Osteocyte (in vitro differentiated cells): ENCODE measurements around the gene PLA1A. TPM values are rescaled to one million over a fixed set of nuclear protein-coding genes. Genes with fewer than 3 reads are reported as not detected.

ENCODE experiments used
- DNase-seq: peaks from one replicate; pipeline ENCODE4 v3.0.0; 2021; ENCODE audit warnings: mixed read lengths; ENCODE audit not compliant: unreplicated experiment; ENCODE audit errors: extremely low spot score
- H3K27ac Mint-ChIP-seq: one replicate; pipeline ENCODE4 v1.8.0; 2021; ENCODE audit warnings: mild to moderate bottlenecking, mixed read lengths; ENCODE audit not compliant: unreplicated experiment
- H3K27me3 Mint-ChIP-seq: one replicate; pipeline ENCODE4 v1.8.0; 2021; ENCODE audit warnings: mixed read lengths; ENCODE audit not compliant: unreplicated experiment
- H3K36me3 Mint-ChIP-seq: one replicate; pipeline ENCODE4 v1.8.0; 2021; ENCODE audit warnings: mixed read lengths; ENCODE audit not compliant: unreplicated experiment
- H3K4me1 Mint-ChIP-seq: one replicate; pipeline ENCODE4 v1.8.0; 2021; ENCODE audit warnings: mixed read lengths; ENCODE audit not compliant: unreplicated experiment
- H3K4me3 Mint-ChIP-seq: one replicate; pipeline ENCODE4 v1.8.0; 2021; ENCODE audit warnings: mild to moderate bottlenecking, moderate library complexity, mixed read lengths; ENCODE audit not compliant: unreplicated experiment
- H3K9me3 Mint-ChIP-seq: one replicate; pipeline ENCODE4 v1.8.0; 2021; ENCODE audit warnings: mixed read lengths; ENCODE audit not compliant: unreplicated experiment
- CTCF ChIP-seq: fragments of 200-600 bp; sonication (generic); IDR thresholded peaks from 2 replicates; pipeline ENCODE4 v1.5.0; 2021; ENCODE audit warnings: antibody characterized with exemption, mild to moderate bottlenecking, moderate library complexity
- total RNA-seq: library from RNA; stranded (reverse); gene quantifications from 2 replicates; pipeline ENCODE4 v1.2.1, GENCODE V29; 2021

PLA1A gene
- total RNA-seq, 1 donor from 2014 or later = 0.86 TPM

GRCh38 chr3:119669906-119670570 is 72.4 kb downstream of the PLA1A start:
- H3K4me1 Mint-ChIP-seq = peaks cover 13% of the 10 kb centered on the region
- peak overlapping the region; percentile 48 for H3K27ac Mint-ChIP-seq
- no peak overlapping the region for H3K4me3 Mint-ChIP-seq
- H3K9me3 Mint-ChIP-seq = no peaks in the 10 kb centered on the region
- TF ChIP-seq CTCF = no peak
- no peak for DNase-seq
- H3K36me3 Mint-ChIP-seq = peaks cover 22% of the 10 kb centered on the region
- H3K27me3 Mint-ChIP-seq = no peaks in the 10 kb centered on the region

GRCh38 chr3:119672776-119673175 is 75.1 kb downstream of the PLA1A start:
- no peak for TF ChIP-seq CTCF
- no peak overlapping the region for H3K27ac Mint-ChIP-seq
- peaks cover 19% of the 10 kb centered on the region for H3K36me3 Mint-ChIP-seq
- peaks cover 33% of the 10 kb centered on the region for H3K4me1 Mint-ChIP-seq
- H3K27me3 Mint-ChIP-seq = no peaks in the 10 kb centered on the region
- no peak overlapping the region for H3K4me3 Mint-ChIP-seq
- DNase-seq = no peak
- no peaks in the 10 kb centered on the region for H3K9me3 Mint-ChIP-seq

- Mint-ChIP-seq H3K4me1 (peaks cover 34% of the 10 kb centered on the region), H3K27ac (no peak overlapping the region), H3K36me3 (peaks cover 19% of the 10 kb centered on the region), H3K27me3 (no peaks in the 10 kb centered on the region), H3K4me3 (no peak overlapping the region), H3K9me3 (no peaks in the 10 kb centered on the region)
- no peak for DNase-seq
- no peak for TF ChIP-seq CTCF
These were observed 76.2 kb downstream of the PLA1A start for GRCh38 chr3:119673875-119674274.

- Mint-ChIP-seq H3K9me3 (no peaks in the 10 kb centered on the region), H3K4me1 (peaks cover 23% of the 10 kb centered on the region), H3K27ac (no peak overlapping the region), H3K27me3 (no peaks in the 10 kb centered on the region), H3K4me3 (peak overlapping the region; percentile 84), H3K36me3 (peaks cover 14% of the 10 kb centered on the region)
- DNase-seq = no peak
- TF ChIP-seq CTCF = no peak
These were observed 77.6 kb downstream of the PLA1A start for GRCh38 chr3:119675188-119675874.

- H3K27me3 Mint-ChIP-seq = no peaks in the 10 kb centered on the region
- H3K27ac Mint-ChIP-seq = no peak overlapping the region
- DNase-seq = no peak
- peaks cover 20% of the 10 kb centered on the region for H3K4me1 Mint-ChIP-seq
- TF ChIP-seq CTCF = no peak
- peaks cover 14% of the 10 kb centered on the region for H3K36me3 Mint-ChIP-seq
- H3K9me3 Mint-ChIP-seq = no peaks in the 10 kb centered on the region
- peak overlapping the region; percentile 84 for H3K4me3 Mint-ChIP-seq
These were observed 78.3 kb downstream of the PLA1A start for GRCh38 chr3:119676020-119676419.
